PC-3 (cell line): Measurements from ENCODE around the gene TRIM40. TPM values are rescaled to one million over a fixed set of nuclear protein-coding genes. Genes with fewer than 3 reads are reported as not detected.

Experiments used
- ATAC-seq: fragments of 200-7000 bp; cut with Tn5 transposase; 2 replicates; pipeline ENCODE4 v1.9.1; 2020; ENCODE audit warnings: mild to moderate bottlenecking, moderate library complexity
- BruUV-seq: library from RNA; stranded (reverse); fragments of 400-500 nt; replicated peaks from 2 replicates; lab custom pipeline; 2021; lab: Mats Ljungman, UMichigan
- CTCF ChIA-PET: fragments of 300-600 bp; sonication (Branson Sonifier 250); formaldehyde crosslinking; loops from one replicate; lab custom pipeline; 2022; ENCODE audit warnings: antibody characterized with exemption; lab: Charles Lee
- POLR2A ChIA-PET: fragments of 300-600 bp; sonication (Branson Sonifier 250); formaldehyde crosslinking; loops from one replicate; lab custom pipeline; 2022; ENCODE audit warnings: antibody characterized with exemption; ENCODE audit not compliant: unreplicated experiment; lab: Charles Lee
- DNase-seq: peaks from one replicate; pipeline ENCODE4 v3.0.0-alpha.2; 2015
- H2AFZ ChIP-seq: fragments of 300-600 bp; sonication (generic); 2 replicates; pipeline ENCODE4 v1.6.0; 2016; ENCODE audit warnings: antibody characterized with exemption, low read length
- H3F3A ChIP-seq: fragments of 300-600 bp; sonication (generic); one replicate; pipeline ENCODE4 v1.6.0; 2017; ENCODE audit warnings: antibody characterized with exemption, low read length, control low read depth, mild to moderate bottlenecking; ENCODE audit not compliant: unreplicated experiment
- H3K27ac ChIP-seq: fragments of 300-600 bp; sonication (generic); 2 replicates; pipeline ENCODE4 v1.5.1; 2016; ENCODE audit warnings: mild to moderate bottlenecking, low read length
- H3K27me3 ChIP-seq: fragments of 300-600 bp; sonication (generic); 2 replicates; pipeline ENCODE4 v1.6.1; 2016; ENCODE audit warnings: low read length, mixed read lengths
- H3K36me3 ChIP-seq: fragments of 300-600 bp; sonication (generic); 2 replicates; pipeline ENCODE4 v1.6.1; 2016; ENCODE audit warnings: low read depth, mixed run types, low read length, mixed read lengths
- H3K4me1 ChIP-seq: fragments of 300-600 bp; sonication (generic); 2 replicates; pipeline ENCODE4 v1.5.1; 2016; ENCODE audit warnings: low read length; ENCODE audit not compliant: insufficient read depth
- H3K4me2 ChIP-seq: fragments of 300-600 bp; sonication (generic); 2 replicates; pipeline ENCODE4 v1.6.0; 2016; ENCODE audit warnings: low read length
- H3K4me3 ChIP-seq: fragments of 300-600 bp; sonication (generic); 2 replicates; pipeline ENCODE4 v1.5.1; 2016; ENCODE audit warnings: mild to moderate bottlenecking, low read length, mixed read lengths
- H3K79me2 ChIP-seq: fragments of 300-600 bp; sonication (generic); 2 replicates; pipeline ENCODE4 v1.6.1; 2017; ENCODE audit warnings: low read length, mixed read lengths
- H3K9ac ChIP-seq: fragments of 300-600 bp; sonication (generic); 2 replicates; pipeline ENCODE4 v1.6.0; 2016; ENCODE audit warnings: mild to moderate bottlenecking, low read length
- H3K9me2 ChIP-seq: fragments of 300-600 bp; sonication (generic); replicated peaks from 2 replicates; pipeline ENCODE4 v1.6.1; 2016; ENCODE audit warnings: mixed run types, low read length, mixed read lengths
- H3K9me3 ChIP-seq: fragments of 300-600 bp; sonication (generic); 2 replicates; pipeline ENCODE4 v1.6.1; 2016; ENCODE audit warnings: low read length, mixed read lengths
- H4K20me1 ChIP-seq: fragments of 300-600 bp; sonication (generic); 2 replicates; pipeline ENCODE4 v1.6.1; 2016; ENCODE audit warnings: low read length, mixed read lengths
- EZH2 ChIP-seq: fragments of 300-600 bp; sonication (generic); IDR thresholded peaks from one replicate; pipeline ENCODE4 v1.6.1; 2017; ENCODE audit warnings: antibody characterized with exemption, mild to moderate bottlenecking, low read length; ENCODE audit not compliant: unreplicated experiment
- EZH2phosphoT487 ChIP-seq: fragments of 300-600 bp; sonication (generic); IDR thresholded peaks from 2 replicates; pipeline ENCODE4 v1.6.1; 2018; ENCODE audit warnings: mild to moderate bottlenecking, antibody characterized with exemption, low read length, borderline replicate concordance
- intact Hi-C: fragments of 100-400 bp; cut with micrococcal nuclease; formaldehyde crosslinking; loops from 2 replicates; pipeline ENCODE4 v1.9.0; 2023
- total RNA-seq: library from RNA; depleted of rRNA; stranded (reverse); fragments of >200 nt; gene quantifications from 2 replicates; pipeline ENCODE4 v1.2.3, GENCODE V29; 2014
- TF ChIP-seq, protein P1 (sequence below): fragments of 300-600 bp; sonication (generic); conservative IDR thresholded peaks from 2 replicates; pipeline ENCODE4 v1.5.1; 2017; ENCODE audit warnings: antibody characterized with exemption, low read depth, mild to moderate bottlenecking, low read length

TRIM40 gene
- total RNA-seq, 1 experiment from 2014 or later = not detected

DNA sequence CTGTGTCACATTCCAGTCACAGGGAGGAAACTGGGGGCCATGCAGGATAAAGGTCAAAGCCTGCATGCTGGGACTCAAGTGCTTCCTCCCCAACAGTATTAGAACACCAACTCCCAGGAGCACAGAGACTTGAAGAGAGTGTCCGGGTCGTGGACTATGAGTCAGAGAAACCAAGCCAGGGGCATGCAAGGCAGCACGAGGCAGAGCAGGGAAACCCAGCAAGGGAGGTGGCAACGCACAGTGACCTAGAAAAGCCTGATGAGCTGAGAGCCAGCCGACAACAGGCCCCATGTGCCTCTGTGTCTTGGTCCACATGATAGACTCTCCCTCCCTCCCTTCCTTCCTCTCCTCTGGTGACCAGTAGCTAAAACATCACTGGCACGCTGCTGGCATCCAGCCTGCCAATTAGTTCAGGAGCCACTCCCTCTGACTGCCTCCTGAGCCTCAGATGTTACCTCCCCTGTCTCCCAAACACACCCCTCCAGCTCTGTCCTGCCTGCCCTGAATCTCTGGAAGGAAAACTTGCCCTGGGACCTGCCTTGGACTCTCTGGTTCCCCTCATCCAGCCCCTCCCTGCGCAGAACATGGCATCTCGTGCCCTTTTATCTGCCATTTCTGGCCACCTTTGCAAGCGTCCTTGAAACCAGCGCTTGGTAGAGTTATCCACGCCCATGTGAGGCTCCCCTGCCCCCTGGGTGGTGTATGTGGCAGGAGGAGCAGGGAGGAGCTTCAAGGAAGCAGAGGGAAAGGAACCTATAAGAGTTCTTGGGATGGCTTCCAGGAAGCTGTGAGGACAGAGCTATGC lies 44.2 kb upstream of the TRIM40 start:
- Histone ChIP-seq H2AFZ (peak overlapping the region; percentile 51), H3K4me2 (no peak overlapping the region), H3K4me3 (no peak overlapping the region), H4K20me1 (no peaks in the 10 kb centered on the region), H3K27me3 (no peaks in the 10 kb centered on the region), H3K4me1 (peaks cover 22% of the 10 kb centered on the region), H3K79me2 (no peaks in the 10 kb centered on the region), H3K9me2 (no peaks in the 10 kb centered on the region), H3K9ac (no peak overlapping the region), H3K9me3 (no peaks in the 10 kb centered on the region), H3K27ac (no peak overlapping the region), H3F3A (no peaks in the 10 kb centered on the region), H3K36me3 (no peaks in the 10 kb centered on the region)
- ATAC-seq (peak; percentile 41), DNase-seq (peak; percentile 58)
- no TSS peak for BruUV-seq
- TF ChIP-seq, protein P1, sequence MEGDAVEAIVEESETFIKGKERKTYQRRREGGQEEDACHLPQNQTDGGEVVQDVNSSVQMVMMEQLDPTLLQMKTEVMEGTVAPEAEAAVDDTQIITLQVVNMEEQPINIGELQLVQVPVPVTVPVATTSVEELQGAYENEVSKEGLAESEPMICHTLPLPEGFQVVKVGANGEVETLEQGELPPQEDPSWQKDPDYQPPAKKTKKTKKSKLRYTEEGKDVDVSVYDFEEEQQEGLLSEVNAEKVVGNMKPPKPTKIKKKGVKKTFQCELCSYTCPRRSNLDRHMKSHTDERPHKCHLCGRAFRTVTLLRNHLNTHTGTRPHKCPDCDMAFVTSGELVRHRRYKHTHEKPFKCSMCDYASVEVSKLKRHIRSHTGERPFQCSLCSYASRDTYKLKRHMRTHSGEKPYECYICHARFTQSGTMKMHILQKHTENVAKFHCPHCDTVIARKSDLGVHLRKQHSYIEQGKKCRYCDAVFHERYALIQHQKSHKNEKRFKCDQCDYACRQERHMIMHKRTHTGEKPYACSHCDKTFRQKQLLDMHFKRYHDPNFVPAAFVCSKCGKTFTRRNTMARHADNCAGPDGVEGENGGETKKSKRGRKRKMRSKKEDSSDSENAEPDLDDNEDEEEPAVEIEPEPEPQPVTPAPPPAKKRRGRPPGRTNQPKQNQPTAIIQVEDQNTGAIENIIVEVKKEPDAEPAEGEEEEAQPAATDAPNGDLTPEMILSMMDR = no peak
- no peak for TF ChIP-seq EZH2
- no peak for TF ChIP-seq EZH2phosphoT487
- CTCF ChIA-PET = no interaction called here
- intact Hi-C loops = no loop called here
- POLR2A ChIA-PET = no interaction called here

DNA sequence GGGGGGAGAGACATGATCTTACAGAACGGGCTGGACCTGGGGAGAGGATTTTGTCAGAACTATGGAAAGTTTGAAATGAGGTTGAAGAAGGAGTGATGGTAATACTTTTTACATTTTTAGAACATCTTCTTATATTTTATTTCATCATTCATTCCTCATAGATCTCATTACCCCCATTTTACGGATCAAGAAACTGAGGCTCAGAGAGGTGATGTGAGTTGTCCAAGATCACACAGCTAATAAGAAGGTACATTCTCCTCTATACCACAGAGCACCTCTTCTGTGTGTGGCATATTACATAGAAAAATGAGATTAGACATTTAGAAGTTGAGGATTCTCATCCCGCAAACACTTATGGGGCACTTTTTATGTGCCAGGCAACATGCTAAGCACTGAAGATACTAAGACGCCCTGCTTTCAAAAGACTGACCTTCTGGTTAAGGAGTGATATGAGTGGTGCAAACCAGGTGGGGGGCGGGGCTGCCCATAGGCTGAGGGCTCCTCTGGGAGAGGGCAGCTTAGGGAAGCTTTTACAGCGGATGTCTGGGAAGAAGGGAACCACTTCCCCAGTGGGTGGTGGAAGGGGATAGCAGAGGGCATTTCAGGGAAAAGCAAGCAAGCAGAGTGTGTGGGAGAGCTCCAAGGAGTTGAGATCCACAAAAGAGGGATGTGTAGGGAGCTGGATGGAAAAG lies 42.9 kb upstream of the TRIM40 start:
- intact Hi-C loops = no loop called here
- Histone ChIP-seq H3K27ac (no peak overlapping the region), H3K27me3 (no peaks in the 10 kb centered on the region), H3K4me1 (peaks cover 22% of the 10 kb centered on the region), H3K4me2 (no peak overlapping the region), H2AFZ (no peak overlapping the region), H3K36me3 (no peaks in the 10 kb centered on the region), H3F3A (no peaks in the 10 kb centered on the region), H3K9me3 (no peaks in the 10 kb centered on the region), H3K9ac (no peak overlapping the region), H4K20me1 (no peaks in the 10 kb centered on the region), H3K79me2 (no peaks in the 10 kb centered on the region), H3K4me3 (no peak overlapping the region), H3K9me2 (no peaks in the 10 kb centered on the region)
- TF ChIP-seq EZH2 = no peak
- DNase-seq = no peak
- POLR2A ChIA-PET = no interaction called here
- CTCF ChIA-PET = no interaction called here
- ATAC-seq = no peak
- BruUV-seq = no TSS peak

DNA sequence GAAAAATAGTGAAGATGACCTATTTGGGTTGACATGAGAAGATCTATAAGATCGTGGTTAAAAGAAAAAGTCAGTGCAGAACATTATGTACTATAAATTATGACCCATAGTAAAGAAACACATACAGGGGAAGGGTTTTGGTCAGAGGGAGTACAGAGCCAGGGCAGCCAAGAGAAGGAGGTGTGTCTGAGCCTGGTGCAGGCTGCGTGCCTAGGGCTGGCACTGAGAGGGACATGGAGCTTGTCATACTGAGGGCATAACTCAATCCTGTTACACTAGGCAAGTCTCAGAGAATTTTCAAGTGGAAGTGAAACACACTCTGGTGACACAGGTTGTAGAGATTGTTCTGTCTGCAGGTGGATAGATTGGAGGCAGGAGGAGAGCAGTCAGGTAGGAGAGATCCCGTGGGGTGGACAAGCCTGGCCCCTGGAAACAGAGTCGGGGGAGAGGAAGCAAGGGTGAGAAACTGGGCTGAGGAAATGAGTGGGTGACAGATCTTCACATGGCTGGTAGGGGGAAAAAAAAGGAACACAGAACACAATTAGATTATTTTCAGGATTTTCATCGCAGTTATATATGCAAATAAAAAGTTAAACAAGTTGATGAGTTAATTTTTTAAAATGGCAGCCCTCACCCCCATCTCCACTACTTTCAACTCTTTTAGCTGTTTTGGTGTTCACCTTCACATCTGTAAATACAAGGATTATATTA lies 41.8 kb upstream of the TRIM40 start:
- TF ChIP-seq, protein P1 = no peak
- TF ChIP-seq EZH2phosphoT487 (no peak), EZH2 (no peak)
- no peak overlapping the region for H3K4me2 ChIP-seq
- intact Hi-C loops = no loop called here
- CTCF ChIA-PET = no interaction called here
- H4K20me1 ChIP-seq = no peaks in the 10 kb centered on the region
- POLR2A ChIA-PET = interaction anchor here (0.8 to 0.9 kb wide), 2 partner anchors 33 to 177 kb away, joined by 3 to 4 read pairs; partner anchors contain the start of gene POLR1H
- H3K79me2 ChIP-seq = no peaks in the 10 kb centered on the region
- H3K4me3 ChIP-seq = no peak overlapping the region
- H3K27ac ChIP-seq = no peak overlapping the region
- DNase-seq = no peak
- no peaks in the 10 kb centered on the region for H3K9me3 ChIP-seq
- H3K36me3 ChIP-seq = no peaks in the 10 kb centered on the region
- H3K4me1 ChIP-seq = peaks cover 22% of the 10 kb centered on the region
- H3F3A ChIP-seq = no peaks in the 10 kb centered on the region
- no TSS peak for BruUV-seq
- H3K9ac ChIP-seq = no peak overlapping the region
- H3K27me3 ChIP-seq = no peaks in the 10 kb centered on the region
- H3K9me2 ChIP-seq = no peaks in the 10 kb centered on the region
- no peak for ATAC-seq
- H2AFZ ChIP-seq = no peak overlapping the region
